H1 (cell line): ENCODE results near the gene CHST11. TPM values are rescaled to one million over a fixed set of nuclear protein-coding genes. Genes with fewer than 3 reads are reported as not detected.

Experiments
- BCL11A ChIP-seq, 2 experiments: IDR thresholded peaks; one replicate each; pipeline ENCODE4 v1.6.1; 2011; ENCODE audit warnings: low read depth in 2 of 2, low read length in 2 of 2, mild to moderate bottlenecking in 2 of 2
- CHD2 ChIP-seq: IDR thresholded peaks from 2 replicates; pipeline ENCODE4 v1.6.1; 2012; ENCODE audit warnings: low read length, improper control_type of control experiment
- JUND ChIP-seq: IDR thresholded peaks from 2 replicates; pipeline ENCODE4 v1.6.1; 2011; ENCODE audit warnings: mild to moderate bottlenecking, improper control_type of control experiment, low read length
- NANOG ChIP-seq: IDR thresholded peaks from 2 replicates; pipeline ENCODE4 v1.6.1; 2011; ENCODE audit warnings: low read length, low read depth, mild to moderate bottlenecking, inconsistent platforms; ENCODE audit not compliant: insufficient read depth, poor library complexity, severe bottlenecking
- RFX5 ChIP-seq: IDR thresholded peaks from 2 replicates; pipeline ENCODE4 v1.6.1; 2011; ENCODE audit warnings: low read depth, low read length, improper control_type of control experiment, borderline replicate concordance
- polyA plus RNA-seq, 7 experiments: library from polyadenylated mRNA; depleted of rRNA in 3 of 7; stranded (reverse) in 5 of 7; unstranded in 2 of 7; fragments of >200 nt in 5 of 7; fragments of 200-250 nt in 2 of 7; gene quantifications; 1 replicate in 5 of 7; 2 replicates in 1 of 7; 4 replicates in 1 of 7; pipeline versions ENCODE4 v1.2.1 to v1.2.3, GENCODE V29; 2011 to 2013; ENCODE audit warnings: missing spikeins in 2 of 7, mixed read lengths in 2 of 7
- total RNA-seq: library from RNA; stranded (reverse); fragmentation: NEBNext Ultra II Directional; extraction: Animal tissue kit (Norgen Biotek cat#: 25700); gene quantifications from 2 replicates; pipeline ENCODE4 v1.2.1, GENCODE V29; 2021
- TF ChIP-seq, protein P1 (sequence below): IDR thresholded peaks from 2 replicates; pipeline ENCODE4 v1.6.1; 2012; ENCODE audit warnings: inconsistent platforms

The CHST11 gene
- total and polyA plus RNA-seq, 2 of the 8 experiments (the other 6 are each of a cell fraction or from before 2014, with no cell fraction given) = 14.4 to 20.8 TPM

DNA sequence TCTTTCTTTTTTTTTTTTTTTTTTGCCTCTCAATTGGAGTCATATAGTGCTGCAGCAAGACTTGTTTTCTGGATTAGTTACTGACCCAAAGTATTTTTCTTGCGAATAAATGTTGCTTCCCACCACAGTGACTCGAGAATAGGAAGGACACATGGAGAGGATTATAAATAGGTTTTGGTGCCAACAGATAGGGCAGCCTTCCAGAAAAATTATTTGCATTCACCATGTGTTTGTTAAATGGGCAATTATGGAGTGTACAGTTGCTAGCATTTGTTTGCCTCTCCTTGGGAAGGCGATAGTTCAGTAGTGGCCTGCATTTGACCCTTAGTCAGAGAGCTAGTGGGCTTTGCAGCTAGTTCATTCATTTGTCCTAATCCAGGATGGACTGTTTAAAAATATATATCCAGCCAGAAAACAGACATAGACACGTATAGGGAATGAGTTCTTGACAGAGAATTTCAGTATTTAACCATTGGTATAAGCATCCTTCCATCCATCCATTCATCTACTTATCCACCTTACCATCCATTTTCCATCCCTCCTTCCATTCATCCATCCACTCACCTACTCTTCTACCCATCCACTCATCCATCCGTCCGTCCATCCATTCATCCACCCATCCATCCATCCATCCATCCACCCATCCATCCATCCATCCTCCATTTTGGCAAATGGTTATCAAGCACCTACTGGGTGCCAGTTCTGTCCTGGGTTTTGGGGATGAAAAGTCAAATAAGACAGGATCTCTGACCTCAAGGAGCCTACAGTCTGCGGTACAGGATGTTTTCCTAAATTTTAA lies 67.5 kb downstream of the CHST11 start (continued):
- TF ChIP-seq RFX5 (no peak), JUND (no peak), BCL11A (IDR thresholded peaks at IDR 0.05; ENCODE audit: low read depth in 2 of 2, low read length in 2 of 2) (no peak), CHD2 (no peak), NANOG (no peak)
- TF ChIP-seq, protein P1, sequence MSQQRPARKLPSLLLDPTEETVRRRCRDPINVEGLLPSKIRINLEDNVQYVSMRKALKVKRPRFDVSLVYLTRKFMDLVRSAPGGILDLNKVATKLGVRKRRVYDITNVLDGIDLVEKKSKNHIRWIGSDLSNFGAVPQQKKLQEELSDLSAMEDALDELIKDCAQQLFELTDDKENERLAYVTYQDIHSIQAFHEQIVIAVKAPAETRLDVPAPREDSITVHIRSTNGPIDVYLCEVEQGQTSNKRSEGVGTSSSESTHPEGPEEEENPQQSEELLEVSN = no peak
